Measurements from ENCODE around the gene PIR. TPM values are rescaled to one million over a fixed set of nuclear protein-coding genes. Genes with fewer than 3 reads are reported as not detected.

The PIR gene
- total and polyA plus RNA-seq, 9 of the 15 experiments (the other 6 are each of a cell fraction or from before 2014, with no cell fraction given) = 7.5 to 29.8 (median 11.5) TPM

GRCh38 chrX:15335135-15336022 is 157.8 kb downstream of the PIR start, which contains the start of gene PIGA (continued):
- no peak for TF ChIP-seq RNF2 (IDR thresholded peaks at IDR 0.05)
- no peak for TF ChIP-seq TCF7 (IDR thresholded peaks at IDR 0.05; ENCODE audit: borderline replicate concordance)
- TF ChIP-seq, protein P1, sequence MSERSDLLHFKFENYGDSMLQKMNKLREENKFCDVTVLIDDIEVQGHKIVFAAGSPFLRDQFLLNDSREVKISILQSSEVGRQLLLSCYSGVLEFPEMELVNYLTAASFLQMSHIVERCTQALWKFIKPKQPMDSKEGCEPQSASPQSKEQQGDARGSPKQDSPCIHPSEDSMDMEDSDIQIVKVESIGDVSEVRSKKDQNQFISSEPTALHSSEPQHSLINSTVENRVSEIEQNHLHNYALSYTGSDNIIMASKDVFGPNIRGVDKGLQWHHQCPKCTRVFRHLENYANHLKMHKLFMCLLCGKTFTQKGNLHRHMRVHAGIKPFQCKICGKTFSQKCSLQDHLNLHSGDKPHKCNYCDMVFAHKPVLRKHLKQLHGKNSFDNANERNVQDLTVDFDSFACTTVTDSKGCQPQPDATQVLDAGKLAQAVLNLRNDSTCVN (CRISPR knock-in tag; IDR thresholded peaks at IDR 0.05) = no peak
- TF ChIP-seq ZNF717 (CRISPR knock-in tag; IDR thresholded peaks at IDR 0.05) = no peak
- TF ChIP-seq HDAC8 (tag; IDR thresholded peaks at IDR 0.05) = no peak
- TF ChIP-seq NFXL1 (CRISPR knock-in tag; IDR thresholded peaks at IDR 0.05) = no peak
- TF ChIP-seq NFYB (IDR thresholded peaks at IDR 0.05; ENCODE audit: extremely low read depth, insufficient read length) = peak; percentile 81
- TF ChIP-seq ZNF140 (CRISPR knock-in tag; IDR thresholded peaks at IDR 0.05) = no peak
- no peak for TF ChIP-seq ARHGAP35 (IDR thresholded peaks at IDR 0.05; ENCODE audit: partially characterized antibody)
- no peak for TF ChIP-seq NFE2 (IDR thresholded peaks at IDR 0.05; ENCODE audit: low read depth)
- TF ChIP-seq YBX1 (IDR thresholded peaks at IDR 0.05) = no peak
- TF ChIP-seq, protein P2, sequence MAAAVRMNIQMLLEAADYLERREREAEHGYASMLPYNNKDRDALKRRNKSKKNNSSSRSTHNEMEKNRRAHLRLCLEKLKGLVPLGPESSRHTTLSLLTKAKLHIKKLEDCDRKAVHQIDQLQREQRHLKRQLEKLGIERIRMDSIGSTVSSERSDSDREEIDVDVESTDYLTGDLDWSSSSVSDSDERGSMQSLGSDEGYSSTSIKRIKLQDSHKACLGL (CRISPR knock-in tag; IDR thresholded peaks at IDR 0.05; ENCODE audit: borderline replicate concordance, poor library complexity, severe bottlenecking) = no peak
- TF ChIP-seq, protein P3, sequence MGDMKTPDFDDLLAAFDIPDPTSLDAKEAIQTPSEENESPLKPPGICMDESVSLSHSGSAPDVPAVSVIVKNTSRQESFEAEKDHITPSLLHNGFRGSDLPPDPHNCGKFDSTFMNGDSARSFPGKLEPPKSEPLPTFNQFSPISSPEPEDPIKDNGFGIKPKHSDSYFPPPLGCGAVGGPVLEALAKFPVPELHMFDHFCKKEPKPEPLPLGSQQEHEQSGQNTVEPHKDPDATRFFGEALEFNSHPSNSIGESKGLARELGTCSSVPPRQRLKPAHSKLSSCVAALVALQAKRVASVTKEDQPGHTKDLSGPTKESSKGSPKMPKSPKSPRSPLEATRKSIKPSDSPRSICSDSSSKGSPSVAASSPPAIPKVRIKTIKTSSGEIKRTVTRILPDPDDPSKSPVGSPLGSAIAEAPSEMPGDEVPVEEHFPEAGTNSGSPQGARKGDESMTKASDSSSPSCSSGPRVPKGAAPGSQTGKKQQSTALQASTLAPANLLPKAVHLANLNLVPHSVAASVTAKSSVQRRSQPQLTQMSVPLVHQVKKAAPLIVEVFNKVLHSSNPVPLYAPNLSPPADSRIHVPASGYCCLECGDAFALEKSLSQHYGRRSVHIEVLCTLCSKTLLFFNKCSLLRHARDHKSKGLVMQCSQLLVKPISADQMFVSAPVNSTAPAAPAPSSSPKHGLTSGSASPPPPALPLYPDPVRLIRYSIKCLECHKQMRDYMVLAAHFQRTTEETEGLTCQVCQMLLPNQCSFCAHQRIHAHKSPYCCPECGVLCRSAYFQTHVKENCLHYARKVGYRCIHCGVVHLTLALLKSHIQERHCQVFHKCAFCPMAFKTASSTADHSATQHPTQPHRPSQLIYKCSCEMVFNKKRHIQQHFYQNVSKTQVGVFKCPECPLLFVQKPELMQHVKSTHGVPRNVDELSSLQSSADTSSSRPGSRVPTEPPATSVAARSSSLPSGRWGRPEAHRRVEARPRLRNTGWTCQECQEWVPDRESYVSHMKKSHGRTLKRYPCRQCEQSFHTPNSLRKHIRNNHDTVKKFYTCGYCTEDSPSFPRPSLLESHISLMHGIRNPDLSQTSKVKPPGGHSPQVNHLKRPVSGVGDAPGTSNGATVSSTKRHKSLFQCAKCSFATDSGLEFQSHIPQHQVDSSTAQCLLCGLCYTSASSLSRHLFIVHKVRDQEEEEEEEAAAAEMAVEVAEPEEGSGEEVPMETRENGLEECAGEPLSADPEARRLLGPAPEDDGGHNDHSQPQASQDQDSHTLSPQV (IDR thresholded peaks at IDR 0.05) = no peak
- TF ChIP-seq ZNF655 (CRISPR knock-in tag; IDR thresholded peaks at IDR 0.05) = no peak
- TF ChIP-seq RBBP5 (IDR thresholded peaks at IDR 0.05; ENCODE audit: borderline replicate concordance, insufficient read depth, low read length, poor library complexity, severe bottlenecking) = peak; percentile 86
- no peak for TF ChIP-seq MEF2D (tag; conservative IDR thresholded peaks at IDR 0.05; ENCODE audit: low read depth)
- TF ChIP-seq FIP1L1 (IDR thresholded peaks at IDR 0.05; ENCODE audit: low read depth, low read length, poor library complexity, severe bottlenecking) = no peak
- TF ChIP-seq, protein P4, sequence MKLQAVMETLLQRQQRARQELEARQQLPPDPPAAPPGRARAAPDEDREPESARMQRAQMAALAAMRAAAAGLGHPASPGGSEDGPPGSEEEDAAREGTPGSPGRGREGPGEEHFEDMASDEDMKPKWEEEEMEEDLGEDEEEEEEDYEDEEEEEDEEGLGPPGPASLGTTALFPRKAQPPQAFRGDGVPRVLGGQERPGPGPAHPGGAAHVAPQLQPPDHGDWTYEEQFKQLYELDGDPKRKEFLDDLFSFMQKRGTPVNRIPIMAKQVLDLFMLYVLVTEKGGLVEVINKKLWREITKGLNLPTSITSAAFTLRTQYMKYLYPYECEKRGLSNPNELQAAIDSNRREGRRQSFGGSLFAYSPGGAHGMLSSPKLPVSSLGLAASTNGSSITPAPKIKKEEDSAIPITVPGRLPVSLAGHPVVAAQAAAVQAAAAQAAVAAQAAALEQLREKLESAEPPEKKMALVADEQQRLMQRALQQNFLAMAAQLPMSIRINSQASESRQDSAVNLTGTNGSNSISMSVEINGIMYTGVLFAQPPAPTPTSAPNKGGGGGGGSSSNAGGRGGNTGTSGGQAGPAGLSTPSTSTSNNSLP (IDR thresholded peaks at IDR 0.05; ENCODE audit: borderline replicate concordance, low read depth, low read length) = no peak
